GM23338 (cell line): ENCODE results near the gene LRMDA. TPM values are rescaled to one million over a fixed set of nuclear protein-coding genes. Genes with fewer than 3 reads are reported as not detected.

ENCODE experiments used
- ATAC-seq: fragments of 200-7000 bp; cut with Tn5 transposase; 3 replicates; pipeline ENCODE4 v1.9.1; 2020
- DNase-seq: peaks from one replicate; pipeline ENCODE4 v3.0.0-alpha.2; 2015; ENCODE audit warnings: low spot score
- H2AFZ ChIP-seq: fragments of 200-600 bp; sonication (generic); 2 replicates; pipeline ENCODE4 v1.8.0; 2016; ENCODE audit warnings: antibody characterized with exemption, mild to moderate bottlenecking, moderate library complexity
- H3F3A ChIP-seq: fragments of 200-600 bp; sonication (generic); replicated peaks from 2 replicates; pipeline ENCODE4 v1.8.0; 2017; ENCODE audit warnings: antibody characterized with exemption, mixed run types, low read depth
- H3K27ac ChIP-seq: fragments of 200-600 bp; sonication (generic); 2 replicates; pipeline ENCODE4 v1.6.1; 2016; ENCODE audit warnings: low read depth
- H3K27me3 ChIP-seq: fragments of 200-600 bp; sonication (generic); 2 replicates; pipeline ENCODE4 v1.8.0; 2016; ENCODE audit warnings: mild to moderate bottlenecking, mixed run types, moderate library complexity; ENCODE audit not compliant: insufficient read depth
- H3K36me3 ChIP-seq: fragments of 200-600 bp; sonication (generic); 2 replicates; pipeline ENCODE4 v1.8.0; 2016; ENCODE audit warnings: mild to moderate bottlenecking; ENCODE audit not compliant: insufficient read depth
- H3K4me1 ChIP-seq: fragments of 200-600 bp; sonication (generic); 2 replicates; pipeline ENCODE4 v1.8.0; 2016; ENCODE audit warnings: mild to moderate bottlenecking, moderate library complexity; ENCODE audit not compliant: insufficient read depth
- H3K4me2 ChIP-seq: fragments of 200-600 bp; sonication (generic); 2 replicates; pipeline ENCODE4 v1.7.1; 2017; ENCODE audit warnings: mixed run types
- H3K4me3 ChIP-seq: fragments of 200-600 bp; sonication (generic); 2 replicates; pipeline ENCODE4 v1.6.1; 2016; ENCODE audit warnings: mixed run types
- H3K79me2 ChIP-seq: fragments of 200-600 bp; sonication (generic); replicated peaks from 2 replicates; pipeline ENCODE4 v1.8.0; 2017; ENCODE audit warnings: mild to moderate bottlenecking; ENCODE audit not compliant: insufficient read depth
- H3K9me2 ChIP-seq: fragments of 200-600 bp; sonication (generic); 2 replicates; pipeline ENCODE4 v1.8.0; 2017; ENCODE audit not compliant: insufficient read depth
- H4K20me1 ChIP-seq: fragments of 200-600 bp; sonication (generic); replicated peaks from 2 replicates; pipeline ENCODE4 v1.8.0; 2017; ENCODE audit warnings: mild to moderate bottlenecking; ENCODE audit not compliant: insufficient read depth
- H3K27ac Mint-ChIP-seq: 2 replicates; pipeline ENCODE4 v1.8.0; 2020; ENCODE audit warnings: inconsistent platforms, mild to moderate bottlenecking, moderate library complexity, mixed read lengths
- H3K27me3 Mint-ChIP-seq: 3 replicates; pipeline ENCODE4 v1.8.0; 2022; ENCODE audit warnings: low read depth, mild to moderate bottlenecking, moderate library complexity, mixed read lengths, inconsistent platforms; ENCODE audit not compliant: insufficient read depth, poor library complexity
- H3K36me3 Mint-ChIP-seq: 3 replicates; pipeline ENCODE4 v1.8.0; 2021; ENCODE audit warnings: low read depth, mild to moderate bottlenecking, inconsistent platforms, moderate library complexity, mixed read lengths
- H3K4me1 Mint-ChIP-seq: 3 replicates; pipeline ENCODE4 v1.8.0; 2020; ENCODE audit warnings: mild to moderate bottlenecking, inconsistent platforms, mixed read lengths
- H3K4me3 Mint-ChIP-seq: 3 replicates; pipeline ENCODE4 v1.8.0; 2021; ENCODE audit warnings: moderate library complexity, mild to moderate bottlenecking, inconsistent platforms, mixed read lengths
- H3K9me3 Mint-ChIP-seq: 3 replicates; pipeline ENCODE4 v1.8.0; 2020; ENCODE audit warnings: moderate library complexity, mild to moderate bottlenecking, inconsistent platforms, mixed read lengths
- CREB1 ChIP-seq: fragments of 250-450 bp; sonication (Bioruptor Pico); IDR thresholded peaks from 2 replicates; pipeline ENCODE4 v1.5.0; 2020; ENCODE audit warnings: low read depth, mild to moderate bottlenecking, moderate library complexity
- CTCF ChIP-seq, 2 experiments: fragments of 200-600 bp in 1 of 2; sonication (generic) in 1 of 2; conservative IDR thresholded peaks; 2 replicates each; pipeline versions ENCODE4 v1.5.1 to v1.6.1; 2016 to 2017; ENCODE audit warnings: antibody characterized with exemption in 2 of 2, low read depth in 2 of 2, mild to moderate bottlenecking in 2 of 2, moderate library complexity in 1 of 2
- ETS1 ChIP-seq: IDR thresholded peaks from 2 replicates; pipeline ENCODE4 v1.6.1; 2016; ENCODE audit warnings: antibody characterized with exemption
- EZH2 ChIP-seq: fragments of 200-600 bp; sonication (generic); IDR thresholded peaks from one replicate; pipeline ENCODE4 v1.8.0; 2017; ENCODE audit warnings: antibody characterized with exemption, mild to moderate bottlenecking, low read depth; ENCODE audit not compliant: unreplicated experiment
- EZH2phosphoT487 ChIP-seq: fragments of 200-600 bp; sonication (generic); IDR thresholded peaks from one replicate; pipeline ENCODE4 v1.8.1; 2018; ENCODE audit warnings: antibody characterized with exemption; ENCODE audit not compliant: unreplicated experiment
- JUNB ChIP-seq: IDR thresholded peaks from one replicate; pipeline ENCODE4 v1.6.1; 2016; ENCODE audit warnings: antibody characterized with exemption; ENCODE audit not compliant: unreplicated experiment
- NANOG ChIP-seq: IDR thresholded peaks from 2 replicates; pipeline ENCODE4 v1.6.1; 2016; ENCODE audit warnings: antibody characterized with exemption, borderline replicate concordance
- POLR2AphosphoS5 ChIP-seq: IDR thresholded peaks from 2 replicates; pipeline ENCODE4 v1.6.1; 2016; ENCODE audit warnings: antibody characterized with exemption, low read depth
- REST ChIP-seq: IDR thresholded peaks from one replicate; pipeline ENCODE4 v1.6.1; 2018; ENCODE audit warnings: antibody characterized with exemption; ENCODE audit not compliant: unreplicated experiment
- STAT1 ChIP-seq: IDR thresholded peaks from one replicate; pipeline ENCODE4 v1.6.1; 2016; ENCODE audit warnings: antibody characterized with exemption; ENCODE audit not compliant: unreplicated experiment
- ZNF114 ChIP-seq: fragments of 250-450 bp; sonication (Bioruptor Pico); IDR thresholded peaks from 2 replicates; pipeline ENCODE4 v1.5.0; 2020; ENCODE audit warnings: mild to moderate bottlenecking, moderate library complexity
- ZNF331 ChIP-seq: fragments of 250-450 bp; sonication (Bioruptor Pico); IDR thresholded peaks from 2 replicates; pipeline ENCODE4 v1.5.0; 2020; ENCODE audit warnings: low read depth, mild to moderate bottlenecking, moderate library complexity
- polyA plus RNA-seq: library from polyadenylated mRNA; unstranded; fragments of >200 nt; fragmentation: Nextera tagmentation; extraction: Ambion mirVana; gene quantifications from 2 replicates; pipeline ENCODE4 v1.2.1, GENCODE V29; 2016
- total RNA-seq: library from RNA; depleted of rRNA; stranded (reverse); fragments of >200 nt; shearing (Covaris generic); gene quantifications from 2 replicates; pipeline ENCODE4 v1.2.3, GENCODE V29; 2014

The LRMDA gene
- total and polyA plus RNA-seq, 2 experiments from 2014 or later: 0.90 to 1.8 TPM

GRCh38 chr10:75803121-75803520, 371.7 kb downstream of the LRMDA start (continued):
- TF ChIP-seq REST (no peak), POLR2AphosphoS5 (no peak), CREB1 (CRISPR knock-in tag) (no peak), EZH2phosphoT487 (no peak)

GRCh38 chr10:75803816-75804552, 372.6 kb downstream of the LRMDA start:
- Histone ChIP-seq H3F3A (no peaks in the 10 kb centered on the region), H3K4me3 (no peak overlapping the region), H3K4me2 (no peak overlapping the region), H3K79me2 (no peaks in the 10 kb centered on the region), H3K4me1 (0 out of 2 replicates have a peak, but pooled peaks cover 7% of the 10 kb centered on the region), H3K27ac (no peak overlapping the region), H3K27me3 (no peaks in the 10 kb centered on the region), H3K36me3 (no peaks in the 10 kb centered on the region; the same call in 1 of the 2 replicates), H4K20me1 (no peaks in the 10 kb centered on the region), H3K9me2 (no peaks in the 10 kb centered on the region), H2AFZ (0 out of 2 replicates have a peak overlapping the region, but pooled peaks have one; percentile 66)
- H3K4me3 Mint-ChIP-seq: no peak overlapping the region
- ATAC-seq: no peak
- peaks cover 5% of the 10 kb centered on the region for H3K27me3 Mint-ChIP-seq
- no peak overlapping the region for H3K27ac Mint-ChIP-seq
- DNase-seq: no peak
- peaks cover 22% of the 10 kb centered on the region for H3K4me1 Mint-ChIP-seq
- TF ChIP-seq CTCF (conservative IDR thresholded peaks at IDR 0.05; ENCODE audit: low read depth in 2 of 2): peak in 1 of 2 experiments; percentile 26; a peak in 1 of 4 replicates
- TF ChIP-seq CREB1 (CRISPR knock-in tag): no peak
- no peaks in the 10 kb centered on the region; the same call in 2 of the 3 replicates for H3K9me3 Mint-ChIP-seq
- no peaks in the 10 kb centered on the region for H3K36me3 Mint-ChIP-seq

GRCh38 chr10:75806186-75806585, 374.8 kb downstream of the LRMDA start:
- DNase-seq: no peak
- Histone ChIP-seq H3K4me1 (0 out of 2 replicates have a peak, but pooled peaks cover 7% of the 10 kb centered on the region), H3K36me3 (no peaks in the 10 kb centered on the region; the same call in 1 of the 2 replicates), H4K20me1 (no peaks in the 10 kb centered on the region), H3K27ac (no peak overlapping the region), H3K27me3 (no peaks in the 10 kb centered on the region), H3K79me2 (no peaks in the 10 kb centered on the region), H3K4me3 (no peak overlapping the region), H3F3A (no peaks in the 10 kb centered on the region), H2AFZ (no peak overlapping the region), H3K4me2 (no peak overlapping the region), H3K9me2 (no peaks in the 10 kb centered on the region)
- no peak for TF ChIP-seq JUNB
- TF ChIP-seq ETS1: no peak
- no peak for TF ChIP-seq NANOG
- no peak for TF ChIP-seq EZH2phosphoT487
- no peak for TF ChIP-seq POLR2AphosphoS5
- TF ChIP-seq EZH2: no peak
- no peak for TF ChIP-seq ZNF331
- TF ChIP-seq REST: no peak
- no peak for TF ChIP-seq STAT1
- TF ChIP-seq ZNF114 (CRISPR knock-in tag): no peak
- Mint-ChIP-seq H3K4me3 (no peak overlapping the region), H3K27ac (no peak overlapping the region), H3K9me3 (no peaks in the 10 kb centered on the region), H3K4me1 (peaks cover 15% of the 10 kb centered on the region), H3K36me3 (no peaks in the 10 kb centered on the region), H3K27me3 (peaks cover 5% of the 10 kb centered on the region)
- ATAC-seq: no peak
